IPS DF 6.9 (cell line): Measurements from ENCODE around the gene LCN15.

Experiments
- DNase-seq: peaks from one replicate; pipeline ENCODE4 v3.0.0-alpha.2; 2013; ENCODE audit warnings: low read depth, low spot score
- H3K27ac ChIP-seq: one replicate; pipeline ENCODE4 v1.5.1; 2013; ENCODE audit warnings: low read length, control low read depth
- H3K27me3 ChIP-seq: 2 replicates; pipeline ENCODE4 v1.6.1; 2013; ENCODE audit warnings: mild to moderate bottlenecking, low read length; ENCODE audit not compliant: control insufficient read depth, insufficient read depth
- H3K36me3 ChIP-seq: 2 replicates; pipeline ENCODE4 v1.6.1; 2013; ENCODE audit warnings: low read length; ENCODE audit not compliant: control insufficient read depth, insufficient read depth
- H3K4me1 ChIP-seq: 2 replicates; pipeline ENCODE4 v1.6.1; 2013; ENCODE audit warnings: low read length; ENCODE audit not compliant: control insufficient read depth, insufficient read depth
- H3K4me3 ChIP-seq: 2 replicates; pipeline ENCODE4 v1.5.1; 2013; ENCODE audit warnings: mild to moderate bottlenecking, low read length
- H3K9me3 ChIP-seq: 2 replicates; pipeline ENCODE4 v1.6.1; 2013; ENCODE audit warnings: low read length, inconsistent platforms; ENCODE audit not compliant: control insufficient read depth, insufficient read depth
- WGBS: extraction: QIAGEN DNeasy Blood & Tissue Kit; methylation state at CpG from one replicate; pipeline ENCODE4 v1.1.7; 2013; ENCODE audit warnings: mixed read lengths, missing lambda C conversion rate; ENCODE audit not compliant: insufficient read length, insufficient coverage; 5-methylcytosine and 5-hydroxymethylcytosine counted together

LCN15 gene

DNA sequence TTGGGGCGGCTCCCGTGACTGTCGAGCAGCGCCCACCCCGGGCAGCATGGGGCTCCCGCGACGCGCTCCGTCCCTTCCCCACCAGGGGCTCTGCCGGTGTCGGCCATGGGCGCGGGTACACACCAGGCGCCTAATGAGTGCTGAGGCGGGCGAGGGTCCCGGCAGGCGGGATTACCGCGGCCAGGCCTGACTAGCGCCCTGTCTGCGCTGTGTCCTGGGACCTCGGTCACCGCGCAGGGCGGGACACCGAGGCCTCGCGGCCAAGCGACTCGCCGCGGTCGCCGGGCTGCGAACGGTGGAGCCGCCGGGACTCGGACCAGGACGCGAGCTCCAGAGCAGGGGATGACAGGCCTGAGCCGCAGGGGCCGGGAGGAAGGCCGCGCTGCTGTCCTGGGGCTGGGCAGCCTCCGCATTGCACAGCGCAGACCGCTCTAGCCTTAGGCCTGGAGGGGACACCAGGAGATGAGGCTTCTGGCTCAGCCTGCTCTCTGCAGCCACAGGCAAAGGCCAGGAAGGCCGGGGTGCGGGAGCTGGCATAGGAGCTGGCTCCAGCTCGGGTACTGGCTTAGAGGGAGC lies 35.7 kb downstream of the LCN15 start:
- Histone ChIP-seq H3K27me3 (no peaks in the 10 kb centered on the region), H3K4me3 (peak overlapping the region; percentile 77), H3K9me3 (no peaks in the 10 kb centered on the region), H3K4me1 (no peaks in the 10 kb centered on the region), H3K36me3 (peaks cover 18% of the 10 kb centered on the region), H3K27ac (no peak overlapping the region)
- no peak for DNase-seq
- no CpG with 5 or more reads among the region's 53 CpGs for WGBS

DNA sequence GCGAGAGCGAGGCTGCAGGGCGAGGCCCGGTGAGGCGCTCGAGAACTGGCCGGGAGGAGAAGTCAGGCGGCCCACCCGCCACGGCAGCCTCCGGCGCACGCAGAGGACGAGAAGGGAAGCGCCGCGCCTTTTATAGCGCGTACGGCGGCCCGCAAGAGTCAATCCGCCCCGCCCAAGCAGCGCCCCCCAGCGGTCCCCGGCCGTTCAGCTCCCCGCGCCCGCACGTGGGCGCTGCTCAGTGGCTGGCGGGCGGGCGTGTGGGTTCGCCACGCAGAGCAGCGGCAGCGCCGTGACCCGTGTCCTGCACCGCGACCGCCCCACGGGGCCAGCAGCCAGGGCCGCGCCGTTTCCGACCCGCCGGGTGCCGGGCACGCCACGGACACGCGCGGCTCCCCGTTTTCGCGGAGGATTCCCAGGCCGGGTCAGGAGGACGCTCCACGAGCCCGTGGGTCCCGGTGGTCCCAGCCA lies 36.2 kb downstream of the LCN15 start:
- Histone ChIP-seq H3K4me1 (no peaks in the 10 kb centered on the region), H3K36me3 (peaks cover 23% of the 10 kb centered on the region), H3K4me3 (peak overlapping the region; percentile 77), H3K9me3 (no peaks in the 10 kb centered on the region), H3K27ac (no peak overlapping the region), H3K27me3 (no peaks in the 10 kb centered on the region)
- DNase-seq, result no peak
- WGBS, result no CpG with 5 or more reads among the region's 66 CpGs

DNA sequence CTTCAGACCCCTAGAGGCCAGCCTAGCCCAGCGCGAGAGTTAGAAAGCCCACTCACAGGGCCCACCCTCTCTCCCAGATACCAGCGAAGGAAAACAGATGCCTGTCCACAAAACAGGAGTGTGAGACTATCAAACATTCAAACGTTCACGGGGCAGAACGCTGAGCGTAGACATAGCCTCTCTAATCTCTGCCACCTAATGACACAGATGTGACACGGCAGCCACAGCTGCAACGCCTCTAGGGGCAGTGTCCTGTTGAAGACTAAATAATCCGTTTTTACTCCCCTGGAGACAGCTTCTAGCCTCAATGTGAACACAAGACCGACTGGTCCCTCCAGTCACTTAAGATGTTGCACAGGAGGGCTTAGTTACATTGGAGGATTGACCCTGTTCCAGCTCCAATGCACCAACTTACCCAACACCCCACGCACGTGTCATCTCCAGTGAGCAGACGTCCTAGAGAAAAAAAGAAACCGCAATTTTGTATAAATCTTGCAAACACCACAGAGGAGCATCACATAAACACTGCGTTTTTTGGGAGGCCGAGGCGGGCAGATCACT lies 37.6 kb downstream of the LCN15 start:
- Histone ChIP-seq H3K36me3 (peaks cover 30% of the 10 kb centered on the region), H3K27ac (no peak overlapping the region), H3K4me3 (peak overlapping the region; percentile 7; the same call in 1 of the 2 replicates), H3K4me1 (no peaks in the 10 kb centered on the region), H3K27me3 (no peaks in the 10 kb centered on the region), H3K9me3 (no peaks in the 10 kb centered on the region)
- no peak for DNase-seq
- no CpG with 5 or more reads among the region's 18 CpGs for WGBS

DNA sequence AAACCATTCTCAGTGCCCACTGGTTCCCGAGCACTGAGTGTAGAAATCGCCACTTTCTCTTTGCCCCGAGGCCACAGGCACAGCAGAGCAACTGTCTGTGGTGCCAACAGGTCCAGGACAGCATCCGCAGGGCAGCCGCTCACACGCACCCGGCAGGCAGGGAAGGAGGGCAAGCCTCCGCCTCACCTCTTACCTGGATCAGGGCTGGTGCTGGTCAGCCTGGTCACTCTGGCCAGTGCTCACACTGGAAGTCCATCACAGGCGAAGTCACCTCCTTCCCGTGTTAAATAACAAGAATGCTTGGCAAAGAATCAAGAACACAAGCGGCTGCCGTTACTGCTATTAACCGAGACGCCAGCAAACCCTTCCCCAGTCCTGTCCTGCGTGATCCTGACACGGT lies 38.2 kb downstream of the LCN15 start:
- no CpG with 5 or more reads among the region's 16 CpGs for WGBS
- H3K27ac ChIP-seq, result no peak overlapping the region
- H3K36me3 ChIP-seq, result peaks cover 33% of the 10 kb centered on the region
- H3K4me1 ChIP-seq, result no peaks in the 10 kb centered on the region
- H3K4me3 ChIP-seq, result no peak overlapping the region
- H3K27me3 ChIP-seq, result no peaks in the 10 kb centered on the region
- DNase-seq, result no peak
- no peaks in the 10 kb centered on the region for H3K9me3 ChIP-seq

DNA sequence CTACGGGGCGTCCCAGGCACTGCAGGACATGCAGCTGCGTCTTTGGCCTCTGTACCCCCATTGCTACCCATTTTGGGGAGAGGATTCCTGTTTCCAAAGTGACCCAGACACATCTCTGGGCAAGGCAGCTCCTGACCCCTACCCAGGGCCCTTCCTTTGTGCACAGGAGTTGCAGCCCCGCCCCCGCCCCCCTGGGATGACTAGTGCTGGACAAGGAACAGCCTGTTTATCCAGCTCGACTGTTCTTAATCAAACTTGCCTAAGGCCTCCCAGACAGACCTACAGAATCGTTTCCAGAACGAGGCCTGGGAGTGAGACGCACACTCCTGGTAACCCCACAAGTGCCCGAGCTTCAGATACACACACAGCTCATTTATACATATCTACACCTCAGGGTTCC lies 38.7 kb downstream of the LCN15 start:
- DNase-seq, result no peak
- H3K4me1 ChIP-seq, result no peaks in the 10 kb centered on the region; the same call in 1 of the 2 replicates
- H3K9me3 ChIP-seq, result no peaks in the 10 kb centered on the region
- H3K36me3 ChIP-seq, result peaks cover 33% of the 10 kb centered on the region
- no peak overlapping the region for H3K4me3 ChIP-seq
- H3K27me3 ChIP-seq, result no peaks in the 10 kb centered on the region
- WGBS, result no CpG with 5 or more reads among the region's 10 CpGs
- no peak overlapping the region for H3K27ac ChIP-seq

DNA sequence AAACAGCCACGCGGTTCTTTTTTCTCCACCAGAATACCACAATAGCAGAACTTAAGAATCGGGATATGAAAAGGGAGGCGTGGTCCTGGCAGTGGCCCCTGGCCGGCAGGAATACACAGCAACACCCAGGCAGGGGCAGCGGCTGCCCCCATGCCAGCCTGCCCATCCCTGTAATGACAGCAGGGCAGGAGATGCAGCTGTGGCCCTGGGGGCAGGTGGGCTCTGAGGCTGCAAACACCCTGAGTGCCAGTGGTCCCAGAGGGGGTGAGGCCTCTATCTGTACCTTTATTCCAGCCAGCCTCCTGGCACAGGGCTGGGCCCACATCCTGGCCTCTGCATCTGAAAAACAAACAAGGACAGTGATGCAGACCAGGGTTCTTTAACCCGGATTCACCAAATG lies 39.5 kb downstream of the LCN15 start:
- Histone ChIP-seq H3K9me3 (no peaks in the 10 kb centered on the region), H3K27ac (no peak overlapping the region), H3K27me3 (no peaks in the 10 kb centered on the region), H3K4me3 (no peak overlapping the region), H3K4me1 (no peaks in the 10 kb centered on the region; the same call in 1 of the 2 replicates), H3K36me3 (peaks cover 33% of the 10 kb centered on the region)
- DNase-seq, result no peak
- WGBS, result no CpG with 5 or more reads among the region's 7 CpGs

DNA sequence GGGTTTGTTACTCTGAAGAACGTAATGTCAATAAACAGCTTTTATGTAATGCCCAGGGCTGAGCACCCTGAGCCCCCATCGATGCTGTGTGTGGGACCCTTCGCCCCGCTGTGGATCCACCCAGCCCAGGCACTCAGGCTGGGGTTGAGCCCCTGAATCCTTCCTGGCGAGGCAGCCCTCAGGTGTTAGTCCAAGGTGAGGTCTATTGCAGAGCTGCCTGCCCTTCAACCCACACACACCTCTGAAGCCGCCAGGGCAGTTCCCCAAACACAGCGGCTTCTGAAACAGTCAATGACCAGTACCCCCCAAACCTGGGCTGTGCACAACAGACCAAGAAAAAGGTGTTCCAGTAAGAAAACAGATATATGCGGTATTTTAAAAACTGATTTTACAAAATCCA lies 40.3 kb downstream of the LCN15 start:
- WGBS, result no CpG with 5 or more reads among the region's 8 CpGs
- DNase-seq, result no peak
- no peaks in the 10 kb centered on the region for H3K9me3 ChIP-seq
- no peak overlapping the region for H3K27ac ChIP-seq
- H3K4me1 ChIP-seq, result no peaks in the 10 kb centered on the region; the same call in 1 of the 2 replicates
- H3K36me3 ChIP-seq, result peaks cover 33% of the 10 kb centered on the region
- no peak overlapping the region for H3K4me3 ChIP-seq
- H3K27me3 ChIP-seq, result no peaks in the 10 kb centered on the region

DNA sequence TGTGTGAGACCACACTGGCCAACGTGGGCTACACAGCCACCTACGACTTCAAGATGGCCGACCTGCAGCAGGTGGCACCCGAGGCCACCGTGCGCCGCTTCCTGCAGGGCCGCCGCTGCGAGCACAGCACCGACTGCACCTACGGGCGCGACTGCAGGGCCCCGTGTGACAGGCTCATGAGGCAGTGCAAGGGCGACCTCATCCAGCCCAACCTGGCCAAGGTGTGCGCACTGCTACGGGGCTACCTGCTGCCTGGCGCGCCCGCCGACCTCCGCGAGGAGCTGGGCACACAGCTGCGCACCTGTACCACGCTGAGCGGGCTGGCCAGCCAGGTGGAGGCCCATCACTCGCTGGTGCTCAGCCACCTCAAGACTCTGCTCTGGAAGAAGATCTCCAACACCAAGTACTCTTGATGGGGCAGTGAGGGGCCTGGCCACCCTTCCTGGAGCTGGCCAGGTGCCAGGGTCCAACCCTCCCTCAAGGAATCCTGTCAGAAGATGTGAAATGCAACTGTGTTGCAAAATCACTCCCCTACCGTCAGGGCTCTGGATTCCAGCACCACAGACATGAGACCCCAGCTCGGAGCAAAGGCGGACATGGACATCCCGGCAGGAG lies 40.8 kb downstream of the LCN15 start:
- H3K36me3 ChIP-seq, result peaks cover 33% of the 10 kb centered on the region
- no CpG with 5 or more reads among the region's 32 CpGs for WGBS
- H3K4me1 ChIP-seq, result no peaks in the 10 kb centered on the region; the same call in 1 of the 2 replicates
- no peak overlapping the region for H3K4me3 ChIP-seq
- no peak overlapping the region for H3K27ac ChIP-seq
- no peak for DNase-seq
- H3K27me3 ChIP-seq, result no peaks in the 10 kb centered on the region
- H3K9me3 ChIP-seq, result no peaks in the 10 kb centered on the region

DNA sequence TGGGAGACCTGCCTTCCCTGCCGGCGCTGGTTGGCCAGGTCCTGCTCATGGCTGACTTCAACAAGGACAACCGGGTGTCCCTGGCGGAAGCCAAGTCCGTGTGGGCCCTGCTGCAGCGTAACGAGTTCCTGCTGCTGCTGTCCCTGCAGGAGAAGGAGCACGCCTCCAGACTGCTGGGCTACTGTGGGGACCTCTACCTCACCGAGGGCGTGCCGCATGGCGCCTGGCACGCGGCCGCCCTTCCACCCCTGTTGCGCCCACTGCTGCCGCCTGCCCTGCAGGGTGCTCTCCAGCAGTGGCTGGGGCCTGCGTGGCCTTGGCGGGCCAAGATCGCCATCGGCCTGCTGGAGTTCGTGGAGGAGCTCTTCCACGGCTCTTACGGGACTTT lies 41.4 kb downstream of the LCN15 start:
- no peaks in the 10 kb centered on the region for H3K27me3 ChIP-seq
- H3K9me3 ChIP-seq, result no peaks in the 10 kb centered on the region
- no peaks in the 10 kb centered on the region; the same call in 1 of the 2 replicates for H3K4me1 ChIP-seq
- no CpG with 5 or more reads among the region's 24 CpGs for WGBS
- H3K36me3 ChIP-seq, result peaks cover 33% of the 10 kb centered on the region
- DNase-seq, result no peak
- no peak overlapping the region for H3K4me3 ChIP-seq
- H3K27ac ChIP-seq, result no peak overlapping the region

DNA sequence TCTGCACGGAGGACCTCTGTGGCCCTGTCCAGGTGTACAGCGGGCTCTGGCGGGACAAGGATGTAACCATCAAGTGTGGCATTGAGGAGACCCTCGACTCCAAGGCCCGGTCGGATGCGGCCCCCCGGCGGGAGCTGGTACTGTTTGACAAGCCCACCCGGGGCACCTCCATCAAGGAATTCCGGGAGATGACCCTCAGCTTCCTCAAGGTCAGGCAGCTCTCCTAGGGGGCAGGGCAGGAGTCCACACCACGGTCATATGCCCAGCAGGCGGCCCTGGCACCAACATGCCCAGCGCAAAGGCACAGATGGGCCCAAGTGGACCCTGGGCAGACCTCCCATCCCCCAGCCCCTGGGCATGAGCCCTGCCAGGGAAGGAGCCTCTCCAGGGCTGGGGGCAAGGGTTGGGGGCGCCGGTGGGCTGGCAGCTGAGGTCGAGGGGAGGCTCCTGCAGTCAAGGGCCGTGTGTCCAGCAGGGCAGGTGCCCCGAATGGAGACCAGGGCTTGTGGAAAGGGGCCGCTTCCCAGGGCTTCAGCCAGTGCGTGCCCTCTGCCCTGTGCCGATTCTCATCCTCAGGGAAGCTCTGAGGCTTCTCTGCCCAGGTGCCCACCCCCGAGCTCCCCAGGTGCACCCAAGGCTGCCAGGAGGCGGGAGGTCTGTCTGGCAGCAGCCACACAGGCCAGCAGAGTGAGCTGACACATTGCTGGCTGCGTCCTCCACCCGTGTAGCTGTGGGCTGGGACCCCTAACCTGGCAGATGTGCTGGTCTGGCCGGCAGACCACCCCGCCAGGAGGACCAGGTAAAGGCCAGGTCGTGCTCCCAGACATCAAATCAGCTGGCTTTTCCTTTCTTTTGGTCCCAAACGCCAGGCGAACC lies 42.0 kb downstream of the LCN15 start:
- Histone ChIP-seq H3K27me3 (no peaks in the 10 kb centered on the region), H3K9me3 (no peaks in the 10 kb centered on the region), H3K27ac (no peak overlapping the region), H3K4me3 (no peak overlapping the region), H3K36me3 (peaks cover 33% of the 10 kb centered on the region), H3K4me1 (no peaks in the 10 kb centered on the region; the same call in 1 of the 2 replicates)
- DNase-seq, result no peak
- no CpG with 5 or more reads among the region's 31 CpGs for WGBS
